Esophagus squamous epithelium (tissue), 4 donors: ENCODE results near the gene DKKL1.

Experiments used
- POLR2A ChIP-seq, 4 donors: fragments of 450-650 bp; IDR thresholded peaks; one replicate each; pipeline ENCODE4 v1.6.1; 2017; ENCODE audit warnings: antibody characterized with exemption in 4 of 4, mild to moderate bottlenecking in 4 of 4, moderate library complexity in 3 of 4
- TF ChIP-seq, protein P1 (sequence below), 6 experiments: fragments of 450-650 bp in 4 of 6; fragments of 200-600 bp in 2 of 6; sonication (generic) in 2 of 6; IDR thresholded peaks; one replicate each; pipeline ENCODE4 v1.5.1; 2016 to 2019; ENCODE audit warnings: antibody characterized with exemption in 6 of 6, mild to moderate bottlenecking in 4 of 6, moderate library complexity in 4 of 6

DNA sequence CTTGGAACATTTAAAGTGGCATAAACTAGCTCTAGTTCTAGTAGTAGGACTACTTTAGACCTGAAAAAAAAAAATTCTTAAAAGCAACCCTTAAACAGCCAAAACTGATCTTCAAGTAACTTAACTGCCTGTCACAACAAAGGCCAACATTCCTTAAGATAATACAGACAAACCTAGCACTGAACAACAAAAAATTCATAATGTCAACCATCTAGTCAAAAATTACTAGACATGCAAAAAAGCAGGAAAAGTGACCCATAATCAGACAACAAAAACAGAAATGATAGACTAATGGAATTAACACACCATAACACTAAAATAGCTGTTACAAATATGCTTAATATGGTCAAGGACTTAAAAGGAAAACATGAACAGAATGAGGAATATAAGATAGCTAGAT lies 45.4 kb upstream of the DKKL1 start:
- TF ChIP-seq, protein P1, sequence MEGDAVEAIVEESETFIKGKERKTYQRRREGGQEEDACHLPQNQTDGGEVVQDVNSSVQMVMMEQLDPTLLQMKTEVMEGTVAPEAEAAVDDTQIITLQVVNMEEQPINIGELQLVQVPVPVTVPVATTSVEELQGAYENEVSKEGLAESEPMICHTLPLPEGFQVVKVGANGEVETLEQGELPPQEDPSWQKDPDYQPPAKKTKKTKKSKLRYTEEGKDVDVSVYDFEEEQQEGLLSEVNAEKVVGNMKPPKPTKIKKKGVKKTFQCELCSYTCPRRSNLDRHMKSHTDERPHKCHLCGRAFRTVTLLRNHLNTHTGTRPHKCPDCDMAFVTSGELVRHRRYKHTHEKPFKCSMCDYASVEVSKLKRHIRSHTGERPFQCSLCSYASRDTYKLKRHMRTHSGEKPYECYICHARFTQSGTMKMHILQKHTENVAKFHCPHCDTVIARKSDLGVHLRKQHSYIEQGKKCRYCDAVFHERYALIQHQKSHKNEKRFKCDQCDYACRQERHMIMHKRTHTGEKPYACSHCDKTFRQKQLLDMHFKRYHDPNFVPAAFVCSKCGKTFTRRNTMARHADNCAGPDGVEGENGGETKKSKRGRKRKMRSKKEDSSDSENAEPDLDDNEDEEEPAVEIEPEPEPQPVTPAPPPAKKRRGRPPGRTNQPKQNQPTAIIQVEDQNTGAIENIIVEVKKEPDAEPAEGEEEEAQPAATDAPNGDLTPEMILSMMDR (IDR thresholded peaks at IDR 0.05): no peak
- TF ChIP-seq POLR2A (IDR thresholded peaks at IDR 0.05): no peak
